NCI-H1092 (cell line): ENCODE results near the gene ZIC4.

Source experiments
- DNase-seq: peaks from one replicate; lab custom pipeline; 2025; lab: John Stamatoyannopoulos, UW

ZIC4 gene

DNA sequence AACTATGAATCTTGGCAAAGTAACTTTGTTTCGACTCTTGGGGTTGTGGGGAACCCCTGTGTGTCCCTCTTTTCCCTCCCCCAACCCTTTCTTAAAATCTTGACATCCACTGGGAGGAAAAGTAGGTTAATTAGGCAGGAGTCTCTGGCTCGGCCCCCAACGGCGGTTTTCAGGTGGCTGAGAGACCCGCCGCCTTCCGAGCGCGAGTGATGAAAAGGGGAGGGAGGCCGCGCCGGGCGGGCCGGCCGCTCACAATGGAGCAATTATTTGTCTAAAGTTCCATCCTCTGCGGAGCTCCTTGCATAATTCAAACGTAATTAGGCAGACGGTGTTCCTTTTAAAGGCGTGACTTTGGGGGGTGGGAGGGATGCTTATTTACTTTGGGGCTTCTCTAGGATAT is 51.7 kb downstream of the ZIC4 start:
- DNase-seq: no peak

GRCh38 chr3:147351301-147351700 is 55.0 kb downstream of the ZIC4 start:
- no peak for DNase-seq

- DNase-seq: no peak
Measured at GRCh38 chr3:147348976-147349375, 57.4 kb downstream of the ZIC4 start.

GRCh38 chr3:147343926-147344325 is 62.4 kb downstream of the ZIC4 start:
- DNase-seq: no peak

DNA sequence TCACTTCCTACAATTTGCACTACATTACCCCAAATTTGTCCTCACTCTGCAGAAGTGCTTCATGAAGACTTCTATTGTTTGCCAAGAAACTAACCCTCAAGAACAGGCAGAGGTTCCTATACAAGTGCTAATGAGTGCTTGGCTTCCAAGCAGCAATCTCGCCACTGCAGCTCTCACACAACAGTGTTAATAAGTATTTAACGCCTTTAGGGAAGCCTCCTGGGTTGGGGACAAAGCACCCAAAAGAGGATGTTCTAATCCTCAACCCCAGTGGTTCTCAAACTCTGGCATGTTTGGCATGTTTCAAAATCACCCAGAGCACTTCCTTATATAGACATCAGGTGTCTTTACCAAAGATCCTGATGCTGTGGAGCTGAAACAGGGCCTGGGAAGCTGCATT is 64.6 kb downstream of the ZIC4 start:
- no peak for DNase-seq

GRCh38 chr3:147336543-147337278 is 69.6 kb downstream of the ZIC4 start:
- no peak for DNase-seq
